ENCODE data around the gene MAP2K1.
A peak's percentile ranks its signal among the peaks of the same experiment; 100 is the strongest.
"Not testable (repeated sequence)": the region's sequence is repeated elsewhere in the genome, so short reads cannot be mapped to it uniquely, and the experiment has no call there.

Gene MAP2K1

GRCh38 chr15:66424963-66425612, 38.4 kb downstream of the MAP2K1 start:
- DNase-seq (ENCODE audit: low spot score) = no peak

DNA sequence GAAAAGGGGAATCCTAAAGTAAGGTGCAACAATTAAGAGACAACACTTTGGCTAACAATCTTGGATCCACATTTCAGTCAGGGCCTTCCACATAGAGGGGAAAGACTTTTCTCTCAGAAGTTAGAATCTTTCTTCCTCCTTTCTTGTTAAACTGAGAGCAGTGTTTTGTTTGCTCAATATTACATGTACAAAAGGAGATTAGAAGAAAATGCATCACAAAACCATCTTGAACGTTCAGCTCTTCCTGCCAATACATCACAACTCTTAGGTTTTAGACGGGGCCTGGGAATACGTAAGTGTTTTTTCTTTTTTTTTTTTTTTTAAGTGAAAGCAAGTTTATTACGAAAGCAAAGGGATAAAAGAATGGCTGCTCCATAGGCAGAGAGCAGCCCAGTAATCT, 39.1 kb downstream of the MAP2K1 start:
- DNase-seq (ENCODE audit: low spot score) = no peak

- no peak for DNase-seq (ENCODE audit: low spot score)
Observed at GRCh38 chr15:66429117-66429516, 42.4 kb downstream of the MAP2K1 start.

DNA sequence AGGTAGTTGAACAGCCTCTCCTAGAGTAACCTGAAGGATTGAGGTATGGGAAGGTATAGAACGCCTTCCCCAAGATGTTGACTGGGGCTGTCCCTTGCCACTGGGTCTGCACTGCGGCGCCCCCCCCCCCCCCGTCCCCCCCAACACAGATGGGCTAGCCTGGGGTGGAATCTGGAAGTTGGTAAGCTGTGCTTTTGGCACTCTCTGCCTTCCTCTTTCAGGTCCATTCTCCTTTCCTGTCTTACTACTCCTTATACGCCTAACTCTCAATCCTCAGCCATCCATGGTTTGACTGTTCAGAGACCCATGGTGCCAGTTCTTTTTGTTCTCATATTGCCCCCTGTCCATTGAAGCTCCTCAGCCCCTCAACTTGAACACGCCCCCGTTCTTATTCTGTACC, 42.8 kb downstream of the MAP2K1 start:
- no peak for DNase-seq (ENCODE audit: low spot score)

- DNase-seq (ENCODE audit: low spot score) = no peak
Observed at GRCh38 chr15:66430627-66431255, 44.0 kb downstream of the MAP2K1 start.

DNA sequence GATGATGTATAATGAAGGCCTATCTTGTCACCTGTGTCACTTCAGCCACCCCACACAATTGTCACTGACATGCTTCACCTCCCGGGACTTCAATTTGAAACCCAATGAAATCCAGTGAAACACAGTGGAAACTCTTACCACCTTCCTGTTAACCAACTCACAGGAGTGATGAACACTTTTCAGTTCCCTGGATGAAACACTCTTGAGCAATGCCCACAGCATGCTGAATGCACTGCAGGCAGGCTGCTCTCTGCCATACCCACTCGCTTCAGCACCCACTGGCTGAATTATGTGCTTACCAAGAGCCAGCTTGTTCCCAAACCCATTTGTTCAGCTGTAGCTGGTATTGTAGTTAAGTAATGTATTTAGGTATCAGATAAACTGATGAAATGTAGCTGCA, 47.0 kb downstream of the MAP2K1 start:
- DNase-seq (ENCODE audit: low spot score) = peak; percentile 36

DNA sequence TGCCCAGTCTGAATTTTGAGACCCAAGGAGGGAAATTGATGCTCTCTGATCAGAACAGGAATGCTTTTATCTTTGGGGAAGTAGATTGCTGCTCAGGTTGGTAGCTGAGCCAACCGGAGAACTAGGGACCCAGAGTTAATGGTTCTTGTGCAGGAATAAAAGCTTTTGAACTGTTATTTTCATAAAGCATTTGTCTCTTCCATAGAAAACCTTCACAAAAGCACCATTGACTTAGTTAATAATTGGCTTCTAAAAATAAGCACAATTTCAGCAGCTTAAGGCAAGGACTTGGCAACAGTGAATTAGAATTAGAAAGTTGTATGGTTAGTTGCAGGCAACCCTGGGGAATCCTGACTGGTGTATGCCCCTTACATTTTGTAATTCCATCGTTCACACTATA, 53.8 kb downstream of the MAP2K1 start:
- DNase-seq (ENCODE audit: low spot score) = no peak

GRCh38 chr15:66452420-66452819, 65.7 kb downstream of the MAP2K1 start:
- DNase-seq (ENCODE audit: low spot score) = no peak

DNA sequence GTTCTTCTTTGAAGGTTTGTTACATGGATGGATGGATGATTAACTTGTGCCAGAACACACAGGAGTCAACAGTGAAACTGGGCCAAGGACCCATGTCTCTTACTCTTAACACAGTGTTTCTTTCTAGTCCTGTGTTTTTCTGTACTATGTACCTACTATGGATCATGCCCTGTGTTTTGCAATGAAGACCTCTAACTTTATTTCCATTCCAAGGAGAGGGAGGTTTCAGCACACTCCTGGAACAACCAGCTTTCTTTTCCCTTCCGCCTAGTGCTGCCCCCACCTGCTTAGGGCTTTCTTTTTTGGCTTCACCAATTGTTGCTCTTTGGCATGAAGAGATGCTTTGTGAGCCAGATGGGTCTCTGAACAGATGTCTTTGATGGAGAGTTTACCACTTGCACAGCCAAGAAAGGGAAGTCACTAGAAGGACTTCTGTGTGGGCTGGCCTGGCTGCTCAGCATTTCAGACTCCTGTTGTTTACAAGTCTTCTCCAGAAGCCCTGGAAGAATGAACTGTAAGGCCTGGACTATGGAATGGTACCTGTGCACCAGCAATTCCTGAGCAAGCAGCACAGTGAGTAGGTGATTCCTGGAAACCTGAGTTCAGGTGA, 66.4 kb downstream of the MAP2K1 start:
- no peak for DNase-seq (ENCODE audit: low spot score)

DNA sequence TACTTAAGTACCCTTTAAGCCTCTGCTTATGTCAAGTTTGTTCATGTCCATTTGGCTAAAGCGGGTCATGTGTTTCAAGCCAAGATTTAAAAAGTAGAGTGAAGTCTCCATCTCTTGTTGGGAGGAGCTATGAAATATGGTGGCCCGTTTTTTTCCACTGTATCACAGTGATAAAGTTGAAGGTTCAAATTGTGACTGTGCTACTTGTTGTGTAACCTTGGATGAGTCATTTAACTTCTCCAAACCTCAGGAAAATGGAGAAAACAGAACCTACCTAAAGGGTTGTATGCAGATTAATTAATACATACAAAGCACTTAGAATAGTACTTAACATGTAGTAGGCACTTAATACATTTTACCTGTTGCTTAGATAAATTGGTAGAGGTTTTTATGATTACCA, 67.4 kb downstream of the MAP2K1 start:
- no peak for DNase-seq (ENCODE audit: low spot score)

- peak; percentile 31 for DNase-seq (ENCODE audit: low spot score)
Observed at GRCh38 chr15:66456211-66456610, 69.5 kb downstream of the MAP2K1 start.

DNA sequence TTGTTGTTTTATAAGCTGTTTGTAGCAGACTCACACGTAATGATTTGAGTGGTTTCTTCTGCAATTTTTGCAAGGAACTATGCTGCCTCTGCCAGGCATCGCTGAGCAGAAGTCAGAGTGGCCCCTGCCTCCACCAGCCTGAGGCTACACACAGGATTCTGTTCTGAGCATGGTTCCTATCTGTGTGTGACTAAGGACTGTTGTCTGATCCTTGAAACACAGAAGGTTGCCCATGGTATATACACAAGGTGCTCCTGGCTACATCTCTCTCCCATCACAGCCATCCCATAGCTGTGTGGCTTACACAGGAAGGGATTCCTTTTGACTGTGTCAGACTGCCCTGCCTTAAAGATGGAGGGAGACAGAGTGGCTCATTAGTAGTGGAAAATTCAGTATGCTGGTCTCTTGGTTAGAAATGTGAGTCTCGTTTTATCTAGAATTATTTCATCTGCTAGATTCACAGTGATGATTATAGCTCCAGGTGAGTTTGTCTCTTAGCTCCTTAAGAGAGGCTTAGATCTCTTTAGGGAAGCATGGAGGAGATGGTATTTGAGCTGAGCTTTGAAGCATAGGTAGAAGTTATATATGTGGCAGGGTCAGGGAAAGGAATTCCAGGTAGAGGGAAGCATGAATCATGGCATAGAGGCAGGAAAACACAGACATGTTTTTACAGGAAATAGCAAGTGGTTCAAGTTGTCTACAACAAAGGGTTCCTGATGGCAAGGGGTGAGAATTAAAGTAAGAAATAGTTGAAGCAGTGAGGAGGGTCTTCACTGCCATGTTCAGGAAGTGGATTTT, 73.3 kb downstream of the MAP2K1 start:
- peak; percentile 90 for DNase-seq (ENCODE audit: low spot score)

DNA sequence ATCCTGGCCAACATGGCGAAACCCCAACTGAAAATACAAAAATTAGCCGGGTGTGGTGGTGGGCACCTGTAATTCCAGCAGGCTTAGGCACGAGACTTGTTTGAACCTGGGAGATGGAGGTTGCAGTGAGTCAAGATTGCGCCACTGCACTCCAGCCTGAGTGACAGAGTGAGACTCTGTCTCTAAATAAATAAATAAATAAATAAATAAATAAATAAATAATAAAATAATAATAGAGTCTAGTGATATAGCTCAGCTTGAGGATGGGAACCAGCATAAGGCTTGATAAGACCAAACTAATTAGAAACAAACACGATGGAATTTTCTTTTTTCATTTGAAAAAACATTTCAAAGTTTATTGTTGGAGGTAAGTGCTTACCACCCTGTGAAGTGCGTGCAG, 74.6 kb downstream of the MAP2K1 start:
- DNase-seq (ENCODE audit: low spot score) = not testable (repeated sequence)

DNA sequence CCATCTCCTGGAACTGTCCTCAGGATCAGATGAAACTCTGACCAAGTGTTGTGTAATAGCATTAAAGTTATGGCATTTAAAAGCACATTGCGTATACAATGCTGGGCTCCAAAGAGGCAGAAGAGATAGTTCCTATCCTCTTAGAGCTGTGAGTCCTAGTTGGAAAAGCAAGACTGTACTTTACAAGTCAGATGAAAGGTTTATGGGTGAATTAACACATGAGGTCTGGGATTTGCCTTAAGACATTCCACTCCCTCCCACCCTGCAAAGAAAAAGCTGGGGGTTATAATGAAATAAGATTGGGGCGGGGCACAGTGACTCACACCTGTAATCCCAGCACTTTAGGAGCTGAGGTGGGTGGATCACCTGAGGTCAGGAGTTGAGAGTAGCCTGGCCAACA, 75.2 kb downstream of the MAP2K1 start:
- peak; percentile 33 for DNase-seq (ENCODE audit: low spot score)

- DNase-seq (ENCODE audit: low spot score) = peak; percentile 39
Observed at GRCh38 chr15:66462627-66463026, 75.9 kb downstream of the MAP2K1 start.

DNA sequence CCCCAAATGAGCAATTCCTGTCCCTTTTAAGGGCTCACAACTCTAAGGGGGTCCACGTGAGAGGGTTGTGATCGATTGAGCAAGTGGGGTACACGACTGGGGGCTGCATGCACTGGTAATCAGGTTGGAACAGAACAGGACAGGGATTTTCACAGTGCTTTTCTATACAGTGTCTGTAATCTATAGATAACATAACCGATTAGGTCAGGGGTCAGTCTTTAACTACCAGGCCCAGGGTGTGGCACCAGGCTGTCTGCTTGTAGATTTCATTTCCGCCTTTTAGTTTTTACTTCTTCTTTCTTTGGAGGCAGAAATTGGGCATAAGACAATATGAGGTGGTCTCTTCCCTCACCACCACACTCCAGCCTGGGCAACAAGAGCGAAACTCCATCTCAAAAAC, 78.6 kb downstream of the MAP2K1 start:
- not testable (repeated sequence) for DNase-seq (ENCODE audit: low spot score)

GRCh38 chr15:66467162-66468040, 80.7 kb downstream of the MAP2K1 start:
- not testable (repeated sequence) for DNase-seq (ENCODE audit: low spot score)

- not testable (repeated sequence) for DNase-seq (ENCODE audit: low spot score)
Observed at GRCh38 chr15:66470825-66471224, 84.1 kb downstream of the MAP2K1 start.

GRCh38 chr15:66472176-66472999, 85.7 kb downstream of the MAP2K1 start:
- peak; percentile 75 for DNase-seq (ENCODE audit: low spot score)

- DNase-seq (ENCODE audit: low spot score) = no peak
Observed at GRCh38 chr15:66474135-66474534, 87.4 kb downstream of the MAP2K1 start.

GRCh38 chr15:66474963-66475362, 88.3 kb downstream of the MAP2K1 start:
- DNase-seq (ENCODE audit: low spot score) = no peak

Measured in kidney tubule cell (primary cell).